ENCODE data around the gene TTLL5.

DNA sequence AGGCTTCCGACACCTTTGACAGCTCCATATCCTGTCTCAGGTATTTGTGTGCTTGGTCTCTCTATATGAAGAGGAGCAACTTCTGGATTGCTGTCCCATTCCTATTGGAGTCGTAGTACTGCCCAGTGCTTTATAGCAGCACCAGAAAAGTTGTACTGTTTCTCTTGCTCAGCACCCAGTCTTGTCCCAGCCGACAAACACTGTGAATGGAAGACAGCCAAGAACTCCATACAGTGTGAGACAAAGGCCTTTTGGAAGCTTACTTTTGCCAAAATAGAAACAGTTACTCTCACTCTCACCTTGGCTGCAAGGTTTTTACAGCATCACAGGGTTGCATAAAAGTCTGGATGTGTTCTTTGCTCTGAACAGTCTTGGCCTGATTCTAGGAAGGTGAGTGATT is 215.5 kb downstream of the TTLL5 start:
- TF ChIP-seq GATA3 (IDR thresholded peaks at IDR 0.05; ENCODE audit: low read depth, low read length): no peak
- no peak for TF ChIP-seq GATA2 (IDR thresholded peaks at IDR 0.05; ENCODE audit: low read depth, low read length)
